Neuronal stem cell (in vitro differentiated cells): ENCODE data around the gene BATF.

Source experiments
- DNase-seq: peaks from one replicate; pipeline ENCODE4 v3.0.0-alpha.2; 2013; ENCODE audit warnings: low spot score
- H2AFZ ChIP-seq: one replicate; pipeline ENCODE4 v1.6.1; 2013; ENCODE audit warnings: mild to moderate bottlenecking, low read length, inconsistent platforms
- H2AK5ac ChIP-seq: 2 replicates; pipeline ENCODE4 v1.6.1; 2013; ENCODE audit warnings: low read depth, mild to moderate bottlenecking, inconsistent platforms, low read length, moderate library complexity, mixed read lengths
- H2BK120ac ChIP-seq: 2 replicates; pipeline ENCODE4 v1.6.1; 2013; ENCODE audit warnings: low read depth, mild to moderate bottlenecking, inconsistent platforms, low read length, moderate library complexity, mixed read lengths
- H2BK12ac ChIP-seq: one replicate; pipeline ENCODE4 v1.6.1; 2013; ENCODE audit warnings: low read length, inconsistent platforms
- H2BK15ac ChIP-seq: 2 replicates; pipeline ENCODE4 v1.6.1; 2013; ENCODE audit warnings: mild to moderate bottlenecking, low read length, inconsistent platforms, mixed read lengths
- H2BK5ac ChIP-seq: one replicate; pipeline ENCODE4 v1.6.1; 2013; ENCODE audit warnings: inconsistent platforms, mild to moderate bottlenecking, low read length, moderate library complexity
- H3K14ac ChIP-seq: one replicate; pipeline ENCODE4 v1.6.1; 2013; ENCODE audit warnings: low read length, inconsistent platforms
- H3K18ac ChIP-seq: 2 replicates; pipeline ENCODE4 v1.6.1; 2013; ENCODE audit warnings: low read length, inconsistent platforms
- H3K23ac ChIP-seq: 2 replicates; pipeline ENCODE4 v1.6.1; 2013; ENCODE audit warnings: low read depth, mild to moderate bottlenecking, mixed read lengths, low read length, inconsistent platforms; ENCODE audit not compliant: poor library complexity
- H3K27ac ChIP-seq: replicated peaks from 3 replicates; pipeline ENCODE4 v1.5.1; 2013; ENCODE audit warnings: low read length, inconsistent platforms
- H3K27me3 ChIP-seq, 3 experiments: 2 replicates each; pipeline ENCODE4 v1.6.1; 2013; ENCODE audit warnings: low read length in 3 of 3, mild to moderate bottlenecking in 2 of 3, inconsistent platforms in 1 of 3, low read depth in 1 of 3, mixed read lengths in 1 of 3, moderate library complexity in 1 of 3; ENCODE audit not compliant: control insufficient read depth in 3 of 3, insufficient read depth in 3 of 3
- H3K36me3 ChIP-seq, 2 donors: replicated peaks in 1 of 2; 2 replicates each; pipeline ENCODE4 v1.6.1; 2013; ENCODE audit warnings: low read length in 2 of 2; ENCODE audit not compliant: control insufficient read depth in 2 of 2, insufficient read depth in 2 of 2
- H3K4ac ChIP-seq: 2 replicates; pipeline ENCODE4 v1.6.1; 2013; ENCODE audit warnings: inconsistent platforms, mild to moderate bottlenecking, low read length, moderate library complexity
- H3K4me1 ChIP-seq, 2 donors: 1 replicate in 1 of 2; 2 replicates in 1 of 2; pipeline ENCODE4 v1.6.1; 2013; ENCODE audit warnings: low read length in 2 of 2, low read depth in 1 of 2; ENCODE audit not compliant: control insufficient read depth in 2 of 2, insufficient read depth in 1 of 2
- H3K4me2 ChIP-seq: one replicate; pipeline ENCODE4 v1.6.1; 2013; ENCODE audit warnings: mild to moderate bottlenecking, low read length, inconsistent platforms; ENCODE audit not compliant: insufficient read depth, poor library complexity, severe bottlenecking
- H3K4me3 ChIP-seq, 2 donors: 2 replicates each; pipeline ENCODE4 v1.5.1; 2013; ENCODE audit warnings: low read length in 2 of 2, mild to moderate bottlenecking in 2 of 2, inconsistent platforms in 1 of 2, moderate library complexity in 1 of 2
- H3K79me1 ChIP-seq: one replicate; pipeline ENCODE4 v1.6.1; 2013; ENCODE audit warnings: low read depth, mild to moderate bottlenecking, inconsistent platforms, low read length, moderate library complexity
- H3K9ac ChIP-seq: one replicate; pipeline ENCODE4 v1.6.1; 2013; ENCODE audit warnings: mild to moderate bottlenecking, low read depth, low read length, inconsistent platforms; ENCODE audit not compliant: poor library complexity
- H3K9me3 ChIP-seq, 2 donors: replicated peaks in 1 of 2; 2 replicates each; pipeline versions ENCODE3 to v1.6.1; 2013; ENCODE audit warnings: low read length in 2 of 2, mild to moderate bottlenecking in 2 of 2, inconsistent platforms in 1 of 2, low read depth in 1 of 2, mixed read lengths in 1 of 2, moderate library complexity in 1 of 2; ENCODE audit not compliant: control insufficient read depth in 2 of 2, insufficient read depth in 1 of 2
- H4K8ac ChIP-seq: one replicate; pipeline ENCODE4 v1.6.1; 2013; ENCODE audit warnings: low read depth, mild to moderate bottlenecking, inconsistent platforms, low read length, moderate library complexity
- H4K91ac ChIP-seq: one replicate; pipeline ENCODE4 v1.6.1; 2013; ENCODE audit warnings: low read length, low read depth, mild to moderate bottlenecking, inconsistent platforms; ENCODE audit not compliant: poor library complexity
- WGBS, 2 donors: extraction: QIAGEN DNeasy Blood & Tissue Kit; methylation state at CpG; one replicate each; pipeline ENCODE4 v1.1.7; 2013; ENCODE audit warnings: missing lambda C conversion rate in 2 of 2, mixed read lengths in 1 of 2; ENCODE audit not compliant: insufficient read length in 2 of 2, insufficient replicate concordance in 1 of 2; ENCODE audit errors: extremely low coverage in 2 of 2; 5-methylcytosine and 5-hydroxymethylcytosine counted together

The BATF gene

DNA sequence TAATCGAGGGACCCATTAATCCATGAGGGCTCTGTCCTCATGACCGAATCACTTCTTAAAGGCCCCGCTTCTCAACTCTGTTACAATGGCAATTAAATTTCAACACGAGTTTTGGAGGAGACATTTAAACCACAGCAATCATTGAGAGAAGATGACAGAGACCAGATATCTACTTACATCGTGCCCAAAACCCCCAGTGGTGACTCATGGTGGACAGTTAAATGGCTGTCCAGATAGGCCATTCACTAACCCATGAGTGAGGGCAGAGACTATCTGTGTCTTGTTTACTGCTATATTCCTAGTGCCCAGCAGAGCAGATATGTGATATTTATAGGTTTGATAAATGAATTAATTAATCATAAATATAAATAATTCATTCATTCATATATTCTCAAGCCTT, 36.2 kb downstream of the BATF start:
- no peak overlapping the region for H4K8ac ChIP-seq
- no peak for DNase-seq
- no CpG with 5 or more reads among the region's 5 CpGs for WGBS, 2 donors
- no peak overlapping the region for H2BK12ac ChIP-seq
- H3K18ac ChIP-seq = no peak overlapping the region
- H3K27ac ChIP-seq = no peak overlapping the region
- no peak overlapping the region for H2AFZ ChIP-seq
- no peak overlapping the region for H4K91ac ChIP-seq
- no peaks in the 10 kb centered on the region for H3K4me1 ChIP-seq
- H3K27me3 ChIP-seq = peaks cover 0 to 17% (median 0%) of the 10 kb centered on the region in 3 experiments
- H3K36me3 ChIP-seq = no peaks in the 10 kb centered on the region
- no peak overlapping the region for H3K4me2 ChIP-seq
- H2AK5ac ChIP-seq = no peak overlapping the region
- no peak overlapping the region for H3K14ac ChIP-seq
- H2BK15ac ChIP-seq = no peak overlapping the region
- H3K23ac ChIP-seq = no peak overlapping the region
- H2BK5ac ChIP-seq = no peak overlapping the region
- no peak overlapping the region for H3K4me3 ChIP-seq
- peaks cover 0 to 1% of the 10 kb centered on the region in 2 donors for H3K9me3 ChIP-seq
- H3K4ac ChIP-seq = no peak overlapping the region
- H3K9ac ChIP-seq = no peak overlapping the region
- H3K79me1 ChIP-seq = no peaks in the 10 kb centered on the region
- no peak overlapping the region for H2BK120ac ChIP-seq

DNA sequence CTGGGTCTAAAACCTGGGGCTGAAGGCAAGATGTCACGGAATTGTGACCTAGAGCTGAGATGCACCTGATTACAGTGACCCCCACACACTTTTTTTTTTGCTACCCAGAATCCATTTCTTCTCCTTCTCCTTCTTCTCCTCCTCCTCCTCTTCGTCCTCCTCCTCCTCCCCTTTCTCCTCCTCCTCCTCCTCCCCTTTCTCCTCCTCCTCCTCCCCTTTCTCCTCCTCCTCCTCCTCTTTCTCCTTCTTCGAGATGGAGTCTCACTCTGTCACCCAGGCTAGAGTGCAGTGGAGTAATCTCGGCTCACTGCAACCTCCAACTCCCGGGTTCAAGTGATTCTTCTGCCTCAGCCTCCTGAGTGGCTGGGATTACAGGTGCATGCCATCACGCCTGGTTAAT, 36.8 kb downstream of the BATF start:
- Histone ChIP-seq H2BK5ac (no peak overlapping the region), H3K79me1 (no peaks in the 10 kb centered on the region), H3K4me2 (no peak overlapping the region), H2BK12ac (no peak overlapping the region), H2BK120ac (no peak overlapping the region), H3K14ac (no peak overlapping the region), H2AFZ (no peak overlapping the region), H3K9ac (no peak overlapping the region), H3K4me1 (no peaks in the 10 kb centered on the region), H3K36me3 (no peaks in the 10 kb centered on the region), H3K18ac (no peak overlapping the region), H3K27ac (no peak overlapping the region), H3K4ac (no peak overlapping the region), H3K4me3 (no peak overlapping the region), H4K8ac (no peak overlapping the region), H3K23ac (no peak overlapping the region), H3K9me3 (peaks cover 0 to 1% of the 10 kb centered on the region in 2 donors), H2BK15ac (no peak overlapping the region), H4K91ac (no peak overlapping the region), H2AK5ac (no peak overlapping the region), H3K27me3 (peaks cover 0 to 22% (median 0%) of the 10 kb centered on the region in 3 experiments)
- WGBS, 2 donors = no CpG with 5 or more reads among the region's 6 CpGs
- DNase-seq = no peak

DNA sequence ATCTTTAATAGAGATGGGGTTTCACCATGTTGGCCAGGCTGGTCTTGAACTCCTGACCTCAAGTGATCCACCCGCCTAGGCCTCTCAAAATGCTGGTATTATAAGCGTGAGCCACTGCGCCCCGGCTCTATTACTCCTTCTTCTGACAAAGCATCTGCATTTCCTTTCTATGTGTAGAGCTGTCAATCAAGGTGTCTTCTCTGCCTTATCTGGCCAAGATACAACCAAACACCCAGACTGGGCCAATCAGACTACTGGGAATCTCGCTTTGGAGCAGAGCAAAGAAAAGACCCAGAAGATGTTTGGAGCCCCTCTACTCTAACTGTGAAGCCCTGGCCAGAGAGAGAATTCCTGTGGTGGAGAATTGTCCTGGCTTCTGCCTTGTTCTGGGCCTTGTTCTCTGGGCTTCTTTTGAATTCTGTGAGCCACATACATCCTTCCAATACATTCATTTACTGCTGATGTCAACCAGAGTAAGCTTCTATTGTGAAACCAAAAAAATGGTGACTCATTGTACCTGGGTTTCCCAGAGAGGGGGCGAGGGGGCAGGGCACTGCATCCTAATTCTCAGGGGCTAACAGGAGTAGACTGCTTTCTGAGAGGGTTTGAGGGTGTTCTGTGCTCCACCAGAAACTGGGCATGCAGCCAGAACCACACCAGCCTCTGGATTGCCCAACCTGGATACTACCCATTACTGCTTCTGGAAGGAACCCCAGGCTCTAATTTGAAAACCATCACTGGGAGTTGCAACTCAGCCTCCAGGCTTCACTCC, 37.4 kb downstream of the BATF start:
- Histone ChIP-seq H3K4me2 (no peak overlapping the region), H2AK5ac (no peak overlapping the region), H4K8ac (no peak overlapping the region), H3K4ac (no peak overlapping the region), H3K9ac (no peak overlapping the region), H3K4me3 (no peak overlapping the region), H2BK5ac (no peak overlapping the region), H3K27me3 (peaks cover 0 to 25% (median 0%) of the 10 kb centered on the region in 3 experiments), H3K79me1 (no peaks in the 10 kb centered on the region), H2AFZ (no peak overlapping the region), H2BK120ac (no peak overlapping the region), H3K14ac (no peak overlapping the region), H3K23ac (no peak overlapping the region), H3K18ac (no peak overlapping the region), H3K27ac (no peak overlapping the region), H4K91ac (no peak overlapping the region), H2BK12ac (no peak overlapping the region), H2BK15ac (no peak overlapping the region), H3K4me1 (no peaks in the 10 kb centered on the region), H3K36me3 (no peaks in the 10 kb centered on the region), H3K9me3 (peaks cover 0 to 1% of the 10 kb centered on the region in 2 donors)
- no peak for DNase-seq
- WGBS, 2 donors = no CpG with 5 or more reads among the region's 6 CpGs

DNA sequence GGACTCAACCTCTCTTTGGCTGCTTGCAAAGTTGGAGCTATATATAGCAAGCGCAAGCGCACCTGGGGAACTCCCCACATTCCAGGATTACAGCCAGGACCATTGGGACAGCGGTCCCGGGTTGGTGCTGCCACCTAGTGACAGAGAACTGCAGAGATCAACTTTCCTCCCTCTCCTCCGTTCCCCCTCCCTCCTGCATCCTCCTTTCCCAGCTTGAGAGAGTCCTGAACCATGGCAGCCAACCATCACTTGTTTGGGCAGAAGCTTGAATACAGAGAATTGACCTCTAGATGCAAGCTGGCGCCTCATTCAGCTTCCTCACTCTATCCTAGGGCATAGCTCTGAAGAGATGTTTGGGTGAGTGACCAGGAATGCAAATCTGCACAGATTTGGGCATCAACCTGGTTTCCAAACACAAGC, 38.8 kb downstream of the BATF start:
- Histone ChIP-seq H2BK120ac (no peak overlapping the region), H2AFZ (no peak overlapping the region), H3K4me3 (no peak overlapping the region), H2BK15ac (no peak overlapping the region), H2BK12ac (no peak overlapping the region), H2AK5ac (no peak overlapping the region), H3K9ac (no peak overlapping the region), H3K18ac (no peak overlapping the region), H4K91ac (no peak overlapping the region), H4K8ac (no peak overlapping the region), H3K9me3 (peaks cover 0 to 1% of the 10 kb centered on the region in 2 donors), H3K14ac (no peak overlapping the region), H3K4me2 (no peak overlapping the region), H3K27ac (no peak overlapping the region), H3K23ac (no peak overlapping the region), H2BK5ac (no peak overlapping the region), H3K36me3 (no peaks in the 10 kb centered on the region), H3K4me1 (no peaks in the 10 kb centered on the region), H3K4ac (no peak overlapping the region), H3K79me1 (no peaks in the 10 kb centered on the region), H3K27me3 (peaks cover 0 to 29% (median 0%) of the 10 kb centered on the region in 3 experiments)
- no CpG with 5 or more reads among the region's 6 CpGs for WGBS, 2 donors
- DNase-seq = peak; percentile 65
